NCI-H2107 treated with DMSO at 0.1 percent for 48 hours (cell line): Measurements from ENCODE around the gene VWC2.

Experiments used
- DNase-seq: peaks from one replicate; lab custom pipeline; 2025; ENCODE audit not compliant: unreplicated experiment; lab: John Stamatoyannopoulos, UW

VWC2 gene

GRCh38 chr7:49773218-49773935 is at the start of gene VWC2:
TSS of gene VWC2 (plus strand) at chr7:49773638. CDS start at chr7:49775436, 1,798 bp downstream.
- DNase-seq, result no peak

- DNase-seq, result no peak
Observed at GRCh38 chr7:49724071-49724470, 49.4 kb upstream of the VWC2 start.

- no peak for DNase-seq
Observed at GRCh38 chr7:49731836-49732235, 41.6 kb upstream of the VWC2 start.

GRCh38 chr7:49762666-49763065 is 10.8 kb upstream of the VWC2 start:
- no peak for DNase-seq

GRCh38 chr7:49763791-49764190 is 9.6 kb upstream of the VWC2 start:
- DNase-seq, result no peak

GRCh38 chr7:49766966-49767365 is 6.5 kb upstream of the VWC2 start:
- no peak for DNase-seq

- no peak for DNase-seq
Observed at GRCh38 chr7:49767719-49768118, 5.7 kb upstream of the VWC2 start.

- no peak for DNase-seq
Observed at GRCh38 chr7:49768254-49768653, 5.2 kb upstream of the VWC2 start.

GRCh38 chr7:49768835-49769234 is 4.6 kb upstream of the VWC2 start:
- DNase-seq, result no peak

GRCh38 chr7:49769285-49769857 is 4.1 kb upstream of the VWC2 start:
- no peak for DNase-seq

- no peak for DNase-seq
Observed at GRCh38 chr7:49770838-49771237, 2.6 kb upstream of the VWC2 start.

- DNase-seq, result no peak
Observed at GRCh38 chr7:49771427-49772176, 1.8 kb upstream of the VWC2 start.

- no peak for DNase-seq
Observed at GRCh38 chr7:49772916-49773217, 571 bp upstream of the VWC2 start.

GRCh38 chr7:49773936-49774458 is 559 bp downstream of the VWC2 start:
- no peak for DNase-seq

- DNase-seq, result no peak
Observed at GRCh38 chr7:49774459-49775064, 1.1 kb downstream of the VWC2 start.

GRCh38 chr7:49775065-49775948 is 1.9 kb downstream of the VWC2 start:
- no peak for DNase-seq

- no peak for DNase-seq
Observed at GRCh38 chr7:49775949-49776443, 2.6 kb downstream of the VWC2 start.

- no peak for DNase-seq
Observed at GRCh38 chr7:49776994-49777393, 3.6 kb downstream of the VWC2 start.

GRCh38 chr7:49778731-49779270 is 5.4 kb downstream of the VWC2 start:
- DNase-seq, result no peak

GRCh38 chr7:49780953-49781352 is 7.5 kb downstream of the VWC2 start:
- DNase-seq, result no peak
